WTC11 (cell line): ENCODE results near the gene ADAM17. TPM values are rescaled to one million over a fixed set of nuclear protein-coding genes. Genes with fewer than 3 reads are reported as not detected.

Source experiments
- ATAC-seq: fragments of 200-7000 bp; cut with Tn5 transposase; 2 replicates; pipeline ENCODE4 v1.10.0; 2021; ENCODE audit warnings: mild to moderate bottlenecking, moderate library complexity
- CTCF ChIA-PET: fragments of 300-600 bp; sonication (Branson Sonifier 250); formaldehyde crosslinking; loops from one replicate; lab custom pipeline; 2021; ENCODE audit warnings: antibody characterized with exemption; lab: Charles Lee
- POLR2A ChIA-PET: fragments of 350-600 bp; sonication (Branson Sonifier 250); formaldehyde crosslinking; loops from one replicate; lab custom pipeline; 2021; ENCODE audit warnings: antibody characterized with exemption; lab: Charles Lee
- DNase-seq: peaks from one replicate; pipeline ENCODE4 v3.0.0; 2021; ENCODE audit warnings: low spot score
- H3K27ac Mint-ChIP-seq: 2 replicates; pipeline ENCODE4 v1.8.0; 2021; ENCODE audit warnings: mixed read lengths
- H3K27me3 Mint-ChIP-seq: 2 replicates; pipeline ENCODE4 v1.8.0; 2021; ENCODE audit warnings: low read depth, mild to moderate bottlenecking, moderate library complexity, mixed read lengths
- H3K36me3 Mint-ChIP-seq: 2 replicates; pipeline ENCODE4 v1.8.0; 2021; ENCODE audit warnings: mixed read lengths
- H3K4me1 Mint-ChIP-seq: 2 replicates; pipeline ENCODE4 v1.8.0; 2022; ENCODE audit warnings: mixed read lengths
- H3K4me3 Mint-ChIP-seq: 2 replicates; pipeline ENCODE4 v1.8.0; 2021; ENCODE audit warnings: mild to moderate bottlenecking, moderate library complexity, mixed read lengths
- H3K9me3 Mint-ChIP-seq: 2 replicates; pipeline ENCODE4 v1.8.0; 2021; ENCODE audit warnings: mixed read lengths
- ATF1 ChIP-seq: sonication (generic); formaldehyde crosslinking; IDR thresholded peaks from 2 replicates; pipeline ENCODE4 v1.8.1; 2023; ENCODE audit warnings: mild to moderate bottlenecking, moderate library complexity, missing genetic modification reagents
- ESRRA ChIP-seq: sonication (generic); formaldehyde crosslinking; IDR thresholded peaks from 2 replicates; pipeline ENCODE4 v1.8.1; 2022; ENCODE audit warnings: mild to moderate bottlenecking, missing genetic modification reagents, borderline replicate concordance
- ETV6 ChIP-seq: sonication (generic); formaldehyde crosslinking; IDR thresholded peaks from 2 replicates; pipeline ENCODE4 v1.8.1; 2022; ENCODE audit warnings: mild to moderate bottlenecking, missing genetic modification reagents
- GTF2I ChIP-seq: fragments of 250-450 bp; sonication (Bioruptor Pico); conservative IDR thresholded peaks from 2 replicates; pipeline ENCODE4 v1.4.0; 2021; ENCODE audit warnings: mild to moderate bottlenecking
- JUN ChIP-seq: sonication (generic); formaldehyde crosslinking; IDR thresholded peaks from 2 replicates; pipeline ENCODE4 v1.8.0; 2023; ENCODE audit warnings: mild to moderate bottlenecking, missing genetic modification reagents
- KAT7 ChIP-seq: sonication (generic); formaldehyde crosslinking; IDR thresholded peaks from 2 replicates; pipeline ENCODE4 v1.8.1; 2023; ENCODE audit warnings: missing genetic modification reagents, mild to moderate bottlenecking, borderline replicate concordance
- NFE2L1 ChIP-seq: sonication (generic); formaldehyde crosslinking; IDR thresholded peaks from 2 replicates; pipeline ENCODE4 v1.8.1; 2023; ENCODE audit warnings: missing genetic modification reagents
- NR2C2 ChIP-seq: sonication (generic); formaldehyde crosslinking; IDR thresholded peaks from 2 replicates; pipeline ENCODE4 v1.8.0; 2022; ENCODE audit warnings: mild to moderate bottlenecking, missing genetic modification reagents
- NR3C1 ChIP-seq: sonication (generic); formaldehyde crosslinking; conservative IDR thresholded peaks from 2 replicates; pipeline ENCODE4 v1.8.1; 2023; ENCODE audit warnings: low read depth, mild to moderate bottlenecking, missing genetic modification reagents
- TEAD1 ChIP-seq: sonication (generic); formaldehyde crosslinking; IDR thresholded peaks from 2 replicates; pipeline ENCODE4 v1.8.0; 2022; ENCODE audit warnings: mild to moderate bottlenecking, missing genetic modification reagents
- ZBTB21 ChIP-seq: sonication (generic); formaldehyde crosslinking; IDR thresholded peaks from 2 replicates; pipeline ENCODE4 v1.8.1; 2023; ENCODE audit warnings: mild to moderate bottlenecking, missing genetic modification reagents, borderline replicate concordance
- ZNF232 ChIP-seq: sonication (generic); formaldehyde crosslinking; IDR thresholded peaks from 2 replicates; pipeline ENCODE4 v1.8.0; 2022; ENCODE audit warnings: mild to moderate bottlenecking, missing genetic modification reagents
- ZNF317 ChIP-seq: sonication (generic); formaldehyde crosslinking; IDR thresholded peaks from 2 replicates; pipeline ENCODE4 v1.8.1; 2023; ENCODE audit warnings: low read depth, mild to moderate bottlenecking, moderate library complexity, missing genetic modification reagents, borderline replicate concordance
- ZNF416 ChIP-seq: fragments of 250-450 bp; sonication (Bioruptor Pico); IDR thresholded peaks from 2 replicates; pipeline ENCODE4 v1.9.0; 2021; ENCODE audit warnings: mild to moderate bottlenecking, inconsistent platforms
- total RNA-seq: library from RNA; stranded (reverse); gene quantifications from 3 replicates; pipeline ENCODE4 v1.2.3, GENCODE V29; 2021
- TF ChIP-seq, protein P1 (sequence below): sonication (generic); formaldehyde crosslinking; IDR thresholded peaks from 2 replicates; pipeline ENCODE4 v1.8.1; 2022; ENCODE audit warnings: low read depth, missing genetic modification reagents, borderline replicate concordance
- TF ChIP-seq, protein P2 (sequence below): fragments of 250-450 bp; sonication (Bioruptor Pico); IDR thresholded peaks from 2 replicates; pipeline ENCODE4 v1.9.0; 2021; ENCODE audit warnings: mild to moderate bottlenecking
- TF ChIP-seq, protein P3 (sequence below): sonication (generic); formaldehyde crosslinking; IDR thresholded peaks from 2 replicates; pipeline ENCODE4 v1.8.1; 2022; ENCODE audit warnings: mild to moderate bottlenecking, moderate library complexity, missing genetic modification reagents
- TF ChIP-seq, protein P4 (sequence below): fragments of 250-450 bp; sonication (Bioruptor Pico); IDR thresholded peaks from 2 replicates; pipeline ENCODE4 v1.9.0; 2021; ENCODE audit warnings: mild to moderate bottlenecking
- TF ChIP-seq, protein P5 (sequence below): sonication (generic); formaldehyde crosslinking; IDR thresholded peaks from 2 replicates; pipeline ENCODE4 v1.8.1; 2023; ENCODE audit warnings: mild to moderate bottlenecking, missing genetic modification reagents
- TF ChIP-seq, protein P6 (sequence below): sonication (generic); formaldehyde crosslinking; IDR thresholded peaks from 2 replicates; pipeline ENCODE4 v1.8.1; 2023; ENCODE audit warnings: mild to moderate bottlenecking, missing genetic modification reagents, moderate library complexity
- TF ChIP-seq, protein P7 (sequence below): sonication (generic); formaldehyde crosslinking; IDR thresholded peaks from 2 replicates; pipeline ENCODE4 v1.8.0; 2023; ENCODE audit warnings: missing genetic modification reagents

Gene ADAM17
- total RNA-seq, 1 experiment from 2014 or later: 25.9 TPM

DNA sequence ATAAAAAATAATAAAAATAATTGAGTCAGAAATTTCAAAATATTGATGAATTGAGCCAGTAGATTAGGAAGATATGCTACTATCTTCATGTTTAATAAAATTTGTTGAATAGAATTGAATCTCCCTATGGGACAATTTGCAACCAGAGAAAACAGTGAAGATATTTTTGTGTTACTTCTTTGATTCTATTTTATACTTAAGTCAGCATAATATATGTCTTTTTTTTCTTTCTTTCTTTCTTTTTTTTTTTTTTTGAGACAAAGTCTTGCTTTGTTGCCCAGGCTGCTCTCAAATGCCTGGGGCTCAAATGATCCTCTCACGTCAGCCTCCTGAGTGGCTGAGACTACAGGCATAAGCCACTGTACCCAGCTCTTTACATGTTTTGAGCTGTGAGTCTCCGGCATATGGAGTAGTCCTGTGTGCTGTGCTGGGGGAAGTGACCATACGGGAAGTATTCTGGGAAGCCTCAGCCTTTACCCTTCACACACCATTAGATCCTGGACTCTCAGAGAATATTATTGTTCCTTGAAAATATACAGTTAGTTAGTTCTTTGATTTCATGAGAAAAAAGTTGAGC, 95.1 kb downstream of the ADAM17 start (continued):
- TF ChIP-seq, protein P1, sequence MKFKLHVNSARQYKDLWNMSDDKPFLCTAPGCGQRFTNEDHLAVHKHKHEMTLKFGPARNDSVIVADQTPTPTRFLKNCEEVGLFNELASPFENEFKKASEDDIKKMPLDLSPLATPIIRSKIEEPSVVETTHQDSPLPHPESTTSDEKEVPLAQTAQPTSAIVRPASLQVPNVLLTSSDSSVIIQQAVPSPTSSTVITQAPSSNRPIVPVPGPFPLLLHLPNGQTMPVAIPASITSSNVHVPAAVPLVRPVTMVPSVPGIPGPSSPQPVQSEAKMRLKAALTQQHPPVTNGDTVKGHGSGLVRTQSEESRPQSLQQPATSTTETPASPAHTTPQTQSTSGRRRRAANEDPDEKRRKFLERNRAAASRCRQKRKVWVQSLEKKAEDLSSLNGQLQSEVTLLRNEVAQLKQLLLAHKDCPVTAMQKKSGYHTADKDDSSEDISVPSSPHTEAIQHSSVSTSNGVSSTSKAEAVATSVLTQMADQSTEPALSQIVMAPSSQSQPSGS (CRISPR knock-in tag): no peak
- TF ChIP-seq, protein P2, sequence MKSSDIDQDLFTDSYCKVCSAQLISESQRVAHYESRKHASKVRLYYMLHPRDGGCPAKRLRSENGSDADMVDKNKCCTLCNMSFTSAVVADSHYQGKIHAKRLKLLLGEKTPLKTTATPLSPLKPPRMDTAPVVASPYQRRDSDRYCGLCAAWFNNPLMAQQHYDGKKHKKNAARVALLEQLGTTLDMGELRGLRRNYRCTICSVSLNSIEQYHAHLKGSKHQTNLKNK: no peak
- TF ChIP-seq, protein P3, sequence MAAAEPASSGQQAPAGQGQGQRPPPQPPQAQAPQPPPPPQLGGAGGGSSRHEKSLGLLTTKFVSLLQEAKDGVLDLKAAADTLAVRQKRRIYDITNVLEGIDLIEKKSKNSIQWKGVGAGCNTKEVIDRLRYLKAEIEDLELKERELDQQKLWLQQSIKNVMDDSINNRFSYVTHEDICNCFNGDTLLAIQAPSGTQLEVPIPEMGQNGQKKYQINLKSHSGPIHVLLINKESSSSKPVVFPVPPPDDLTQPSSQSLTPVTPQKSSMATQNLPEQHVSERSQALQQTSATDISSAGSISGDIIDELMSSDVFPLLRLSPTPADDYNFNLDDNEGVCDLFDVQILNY (CRISPR knock-in tag): no peak
- no peak for TF ChIP-seq NR3C1 (CRISPR knock-in tag)
- no peak for TF ChIP-seq KAT7 (CRISPR knock-in tag)
- TF ChIP-seq NR2C2 (CRISPR knock-in tag): no peak
- no peak for TF ChIP-seq JUN (CRISPR knock-in tag)
- TF ChIP-seq ZBTB21 (CRISPR knock-in tag): no peak

DNA sequence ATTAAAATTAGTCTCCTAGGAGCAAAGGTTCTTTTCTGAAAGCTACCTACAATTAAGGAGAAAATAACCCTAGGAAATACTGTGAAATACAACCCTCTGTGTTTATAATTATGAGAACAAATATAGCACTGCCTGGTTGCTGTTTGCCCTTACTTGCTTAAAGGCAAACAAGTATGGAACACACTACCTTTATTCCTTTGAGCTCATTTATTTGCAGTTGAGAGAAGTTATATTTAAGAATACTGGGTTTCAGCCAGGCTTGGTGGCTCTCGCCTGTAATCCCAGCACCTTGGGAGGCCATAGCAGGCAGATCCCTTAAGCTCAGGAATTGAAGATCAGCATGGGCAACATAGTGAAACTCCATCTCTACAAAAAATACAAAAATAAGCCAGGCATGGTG, 104.4 kb downstream of the ADAM17 start:
- DNase-seq: no peak
- TF ChIP-seq ZNF416 (CRISPR knock-in tag) (no peak), NFE2L1 (CRISPR knock-in tag) (no peak), ZNF232 (CRISPR knock-in tag) (no peak), ATF1 (CRISPR knock-in tag) (no peak), ETV6 (CRISPR knock-in tag) (no peak)
- TF ChIP-seq, protein P4, sequence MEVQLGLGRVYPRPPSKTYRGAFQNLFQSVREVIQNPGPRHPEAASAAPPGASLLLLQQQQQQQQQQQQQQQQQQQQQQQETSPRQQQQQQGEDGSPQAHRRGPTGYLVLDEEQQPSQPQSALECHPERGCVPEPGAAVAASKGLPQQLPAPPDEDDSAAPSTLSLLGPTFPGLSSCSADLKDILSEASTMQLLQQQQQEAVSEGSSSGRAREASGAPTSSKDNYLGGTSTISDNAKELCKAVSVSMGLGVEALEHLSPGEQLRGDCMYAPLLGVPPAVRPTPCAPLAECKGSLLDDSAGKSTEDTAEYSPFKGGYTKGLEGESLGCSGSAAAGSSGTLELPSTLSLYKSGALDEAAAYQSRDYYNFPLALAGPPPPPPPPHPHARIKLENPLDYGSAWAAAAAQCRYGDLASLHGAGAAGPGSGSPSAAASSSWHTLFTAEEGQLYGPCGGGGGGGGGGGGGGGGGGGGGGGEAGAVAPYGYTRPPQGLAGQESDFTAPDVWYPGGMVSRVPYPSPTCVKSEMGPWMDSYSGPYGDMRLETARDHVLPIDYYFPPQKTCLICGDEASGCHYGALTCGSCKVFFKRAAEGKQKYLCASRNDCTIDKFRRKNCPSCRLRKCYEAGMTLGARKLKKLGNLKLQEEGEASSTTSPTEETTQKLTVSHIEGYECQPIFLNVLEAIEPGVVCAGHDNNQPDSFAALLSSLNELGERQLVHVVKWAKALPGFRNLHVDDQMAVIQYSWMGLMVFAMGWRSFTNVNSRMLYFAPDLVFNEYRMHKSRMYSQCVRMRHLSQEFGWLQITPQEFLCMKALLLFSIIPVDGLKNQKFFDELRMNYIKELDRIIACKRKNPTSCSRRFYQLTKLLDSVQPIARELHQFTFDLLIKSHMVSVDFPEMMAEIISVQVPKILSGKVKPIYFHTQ: no peak
- TF ChIP-seq, all 79 proteins: peak for 0
- Mint-ChIP-seq H3K27me3 (no peaks in the 10 kb centered on the region), H3K36me3 (peaks cover 56% of the 10 kb centered on the region), H3K27ac (no peak overlapping the region), H3K9me3 (no peaks in the 10 kb centered on the region), H3K4me3 (no peak overlapping the region), H3K4me1 (no peaks in the 10 kb centered on the region)
- CTCF ChIA-PET: no interaction called here
- ATAC-seq: no peak
- POLR2A ChIA-PET: no interaction called here

DNA sequence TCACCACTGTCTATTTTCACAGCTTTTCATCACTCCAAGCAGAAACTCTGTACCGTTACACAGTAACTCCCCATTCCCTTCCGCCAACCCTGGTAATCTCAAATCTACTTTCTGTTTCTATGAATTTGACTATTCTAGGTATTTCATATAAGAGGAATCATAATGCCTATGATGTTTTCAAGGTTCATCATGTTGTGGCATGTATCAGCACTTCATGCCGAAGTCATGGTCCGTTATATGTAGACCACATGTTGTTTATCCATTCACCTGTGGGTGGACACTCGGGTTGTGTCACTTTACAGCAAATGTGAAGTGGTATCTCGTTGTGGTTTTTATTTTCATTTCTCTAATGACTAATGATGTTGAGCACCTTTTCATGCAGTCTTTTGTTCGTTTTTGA, 110.5 kb downstream of the ADAM17 start:
- ChIA-PET CTCF (no interaction called here), POLR2A (no interaction called here)
- H3K4me1 Mint-ChIP-seq: no peaks in the 10 kb centered on the region
- ATAC-seq: no peak
- H3K4me3 Mint-ChIP-seq: no peak overlapping the region
- TF ChIP-seq ESRRA (CRISPR knock-in tag) (no peak), ZNF317 (CRISPR knock-in tag) (no peak), TEAD1 (CRISPR knock-in tag) (no peak), GTF2I (no peak)
- TF ChIP-seq, protein P5, sequence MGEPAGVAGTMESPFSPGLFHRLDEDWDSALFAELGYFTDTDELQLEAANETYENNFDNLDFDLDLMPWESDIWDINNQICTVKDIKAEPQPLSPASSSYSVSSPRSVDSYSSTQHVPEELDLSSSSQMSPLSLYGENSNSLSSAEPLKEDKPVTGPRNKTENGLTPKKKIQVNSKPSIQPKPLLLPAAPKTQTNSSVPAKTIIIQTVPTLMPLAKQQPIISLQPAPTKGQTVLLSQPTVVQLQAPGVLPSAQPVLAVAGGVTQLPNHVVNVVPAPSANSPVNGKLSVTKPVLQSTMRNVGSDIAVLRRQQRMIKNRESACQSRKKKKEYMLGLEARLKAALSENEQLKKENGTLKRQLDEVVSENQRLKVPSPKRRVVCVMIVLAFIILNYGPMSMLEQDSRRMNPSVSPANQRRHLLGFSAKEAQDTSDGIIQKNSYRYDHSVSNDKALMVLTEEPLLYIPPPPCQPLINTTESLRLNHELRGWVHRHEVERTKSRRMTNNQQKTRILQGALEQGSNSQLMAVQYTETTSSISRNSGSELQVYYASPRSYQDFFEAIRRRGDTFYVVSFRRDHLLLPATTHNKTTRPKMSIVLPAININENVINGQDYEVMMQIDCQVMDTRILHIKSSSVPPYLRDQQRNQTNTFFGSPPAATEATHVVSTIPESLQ (CRISPR knock-in tag): no peak
- TF ChIP-seq, protein P6, sequence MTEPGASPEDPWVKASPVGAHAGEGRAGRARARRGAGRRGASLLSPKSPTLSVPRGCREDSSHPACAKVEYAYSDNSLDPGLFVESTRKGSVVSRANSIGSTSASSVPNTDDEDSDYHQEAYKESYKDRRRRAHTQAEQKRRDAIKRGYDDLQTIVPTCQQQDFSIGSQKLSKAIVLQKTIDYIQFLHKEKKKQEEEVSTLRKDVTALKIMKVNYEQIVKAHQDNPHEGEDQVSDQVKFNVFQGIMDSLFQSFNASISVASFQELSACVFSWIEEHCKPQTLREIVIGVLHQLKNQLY (CRISPR knock-in tag): no peak
- TF ChIP-seq, protein P4: no peak
- TF ChIP-seq, protein P7, sequence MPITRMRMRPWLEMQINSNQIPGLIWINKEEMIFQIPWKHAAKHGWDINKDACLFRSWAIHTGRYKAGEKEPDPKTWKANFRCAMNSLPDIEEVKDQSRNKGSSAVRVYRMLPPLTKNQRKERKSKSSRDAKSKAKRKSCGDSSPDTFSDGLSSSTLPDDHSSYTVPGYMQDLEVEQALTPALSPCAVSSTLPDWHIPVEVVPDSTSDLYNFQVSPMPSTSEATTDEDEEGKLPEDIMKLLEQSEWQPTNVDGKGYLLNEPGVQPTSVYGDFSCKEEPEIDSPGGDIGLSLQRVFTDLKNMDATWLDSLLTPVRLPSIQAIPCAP: no peak
- no peak for DNase-seq
- peaks cover 66% of the 10 kb centered on the region for H3K36me3 Mint-ChIP-seq
- no peaks in the 10 kb centered on the region for H3K9me3 Mint-ChIP-seq
- H3K27ac Mint-ChIP-seq: no peak overlapping the region
- no peaks in the 10 kb centered on the region for H3K27me3 Mint-ChIP-seq
